ENCODE measurements around the gene MYF5.

Gene MYF5

DNA sequence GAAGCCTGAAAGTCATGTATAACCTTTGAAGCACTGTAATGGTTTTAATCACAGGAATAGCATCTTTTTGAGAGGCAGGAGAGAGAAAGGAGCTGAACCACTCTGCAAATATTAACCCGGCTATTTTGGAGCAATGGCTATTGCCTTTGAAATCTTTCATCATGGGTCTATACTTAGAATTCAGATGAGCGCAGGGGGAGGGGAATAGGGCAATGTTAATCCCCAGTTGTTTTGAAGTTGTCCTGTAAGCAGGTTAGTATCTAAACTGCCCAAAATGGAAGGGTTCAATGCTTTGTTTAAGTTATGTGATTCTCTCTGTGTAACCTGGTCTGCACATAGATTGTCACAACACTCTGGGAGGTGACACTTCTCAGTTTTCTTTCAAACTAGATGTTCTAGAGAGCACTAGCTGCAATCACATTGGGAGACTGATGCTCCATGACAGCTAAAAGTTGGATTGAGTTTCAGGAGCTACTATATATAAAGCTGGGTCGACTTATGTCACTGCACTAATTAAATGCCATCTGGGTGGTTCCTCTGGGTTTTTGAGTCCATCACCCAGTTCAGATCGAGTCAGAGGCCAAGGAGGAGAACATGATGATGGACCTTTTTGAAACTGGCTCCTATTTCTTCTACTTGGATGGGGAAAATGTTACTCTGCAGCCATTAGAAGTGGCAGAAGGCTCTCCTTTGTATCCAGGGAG is 9.4 kb upstream of the MYF5 start, which contains the start of gene MYF6:
TSS of gene MYF6 (plus strand) at position 509 of the 704 bp plus-strand sequence. CDS start at position 595, 86 bp downstream.
- no peak within 1 kb of the TSS for H3K4me3 ChIP-seq (ENCODE audit: low read depth, low read length)

- H3K4me3 ChIP-seq (ENCODE audit: low read depth, low read length): no peak overlapping the region
These were observed 8.9 kb upstream of the MYF5 start for GRCh38 chr12:80707830-80708258.

- peak overlapping the region; percentile 13 for H3K4me3 ChIP-seq (ENCODE audit: low read depth, low read length)
These were observed 8.3 kb upstream of the MYF5 start for GRCh38 chr12:80708259-80708974.

- H3K4me3 ChIP-seq (ENCODE audit: low read depth, low read length): peak overlapping the region; percentile 13
These were observed 7.8 kb upstream of the MYF5 start for GRCh38 chr12:80708975-80709328.

- H3K4me3 ChIP-seq (ENCODE audit: low read depth, low read length): peak overlapping the region; percentile 28
These were observed 6.6 kb upstream of the MYF5 start for GRCh38 chr12:80709811-80710726.

GRCh38 chr12:80710727-80711449 is 5.8 kb upstream of the MYF5 start:
- H3K4me3 ChIP-seq (ENCODE audit: low read depth, low read length): no peak overlapping the region

DNA sequence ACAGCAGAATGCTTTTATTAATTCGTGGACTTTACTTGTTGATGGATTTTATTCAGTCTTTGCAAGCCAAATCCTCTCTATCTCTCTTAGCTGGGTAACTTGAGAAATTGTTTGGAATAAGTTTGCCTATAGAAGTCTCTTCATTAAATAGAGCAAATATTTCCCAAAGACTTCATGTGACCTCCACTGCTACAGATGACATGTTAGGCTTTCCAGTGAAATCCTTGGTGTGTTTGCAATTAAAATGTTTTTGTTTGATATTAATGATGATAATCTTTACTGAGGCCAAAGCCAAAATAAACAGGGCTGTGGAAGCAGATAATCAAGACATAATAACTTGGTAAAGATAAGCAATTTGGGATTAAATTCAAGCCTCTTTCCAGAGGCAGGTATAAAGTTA is 4.8 kb upstream of the MYF5 start:
- H3K4me3 ChIP-seq (ENCODE audit: low read depth, low read length): no peak overlapping the region

- no peak overlapping the region for H3K4me3 ChIP-seq (ENCODE audit: low read depth, low read length)
These were observed 3.8 kb upstream of the MYF5 start for GRCh38 chr12:80712866-80713265.

GRCh38 chr12:80713419-80713818 is 3.3 kb upstream of the MYF5 start:
- H3K4me3 ChIP-seq (ENCODE audit: low read depth, low read length): no peak overlapping the region

DNA sequence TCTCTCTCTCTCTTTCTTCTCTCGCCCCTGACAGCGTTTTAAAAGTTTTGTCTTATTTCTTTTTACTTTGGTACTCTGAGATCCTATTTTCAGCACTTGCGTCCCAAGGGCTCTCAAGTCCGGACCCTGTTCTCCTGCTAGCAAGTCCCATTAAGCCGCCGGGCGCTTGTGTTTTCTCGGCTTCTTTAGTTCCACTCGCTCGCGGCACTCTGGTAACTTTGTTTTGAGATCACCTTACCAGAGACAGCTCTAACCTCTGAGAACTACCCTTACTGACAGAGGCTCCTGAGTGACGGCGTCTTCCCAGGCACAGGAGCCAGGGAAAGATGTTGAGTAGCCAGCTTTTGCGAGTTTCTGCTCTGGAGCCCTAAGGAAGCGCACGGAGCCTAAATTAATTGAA is 2.7 kb upstream of the MYF5 start:
- no peak overlapping the region for H3K4me3 ChIP-seq (ENCODE audit: low read depth, low read length)

GRCh38 chr12:80714846-80715245 is 1.9 kb upstream of the MYF5 start:
- H3K4me3 ChIP-seq (ENCODE audit: low read depth, low read length): no peak overlapping the region

DNA sequence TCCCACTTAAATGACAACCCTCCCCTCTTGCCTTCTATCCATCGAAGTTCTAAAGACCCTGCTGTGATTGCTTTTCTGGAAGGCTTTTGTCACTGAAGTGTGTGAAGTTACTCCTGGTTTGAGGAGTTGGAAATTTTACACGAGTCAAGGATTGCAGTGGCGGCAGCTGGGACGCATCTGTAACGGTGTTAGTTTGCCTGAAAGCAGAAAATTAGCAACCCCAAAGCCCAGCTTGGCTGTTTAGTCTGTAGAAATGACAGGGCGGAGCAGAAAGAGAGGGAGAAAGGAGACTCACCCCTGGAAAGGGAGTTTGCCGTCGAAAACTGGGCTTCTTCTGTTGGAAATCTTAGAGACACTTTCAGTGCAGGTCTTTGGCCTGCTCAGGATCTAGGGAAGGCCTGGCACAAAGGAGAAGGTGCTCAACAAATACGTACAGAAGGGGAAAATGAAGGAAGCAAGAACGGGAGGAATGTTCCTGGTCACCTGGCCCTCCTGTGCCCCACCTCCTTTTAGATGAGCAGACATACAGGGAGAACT is 931 bp upstream of the MYF5 start:
- no peak overlapping the region for H3K4me3 ChIP-seq (ENCODE audit: low read depth, low read length)

DNA sequence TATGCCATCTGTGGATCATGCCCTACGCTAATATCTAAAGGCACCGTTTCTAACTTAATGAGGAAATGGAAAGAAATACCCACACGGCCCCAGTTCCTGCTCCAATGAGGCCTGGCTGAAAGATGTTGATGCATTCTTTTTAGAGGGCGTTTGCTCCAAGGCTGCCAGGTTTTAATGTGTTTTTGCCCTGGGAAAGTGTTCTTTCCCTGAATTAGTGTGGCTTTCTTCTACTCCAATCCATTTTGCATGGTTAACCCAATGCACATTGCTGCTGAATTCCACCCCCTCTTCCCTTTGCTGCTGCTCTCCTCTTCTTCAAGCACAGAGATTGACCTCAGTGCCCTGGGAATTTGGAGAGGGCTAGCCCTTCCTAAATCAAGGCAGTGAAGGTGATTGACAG is 1.1 kb downstream of the MYF5 start:
- no peak overlapping the region for H3K4me3 ChIP-seq (ENCODE audit: low read depth, low read length)

DNA sequence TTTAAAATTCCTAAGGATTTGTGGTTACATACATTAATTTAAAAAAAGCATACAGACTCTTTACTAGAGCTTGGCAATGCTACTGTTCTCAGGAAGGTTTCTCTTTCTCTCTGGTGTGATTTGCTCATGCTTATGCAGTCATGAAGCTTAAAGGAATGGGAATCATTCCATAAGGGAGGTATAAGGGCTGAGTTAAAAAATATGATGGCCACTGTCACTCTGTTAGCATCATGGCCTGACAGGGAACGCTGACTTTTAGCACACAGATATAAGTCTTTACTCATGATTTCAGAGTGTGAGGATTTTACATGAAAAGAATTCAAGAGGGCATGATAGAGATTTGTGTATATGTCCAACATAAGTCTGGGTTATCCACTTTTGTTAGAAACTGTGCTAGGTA is 3.8 kb downstream of the MYF5 start:
- H3K4me3 ChIP-seq (ENCODE audit: low read depth, low read length): no peak overlapping the region

GRCh38 chr12:80721326-80721725 is 4.6 kb downstream of the MYF5 start:
- no peak overlapping the region for H3K4me3 ChIP-seq (ENCODE audit: low read depth, low read length)

GRCh38 chr12:80745851-80746505 is 29.3 kb downstream of the MYF5 start:
- H3K4me3 ChIP-seq (ENCODE audit: low read depth, low read length): no peak overlapping the region

DNA sequence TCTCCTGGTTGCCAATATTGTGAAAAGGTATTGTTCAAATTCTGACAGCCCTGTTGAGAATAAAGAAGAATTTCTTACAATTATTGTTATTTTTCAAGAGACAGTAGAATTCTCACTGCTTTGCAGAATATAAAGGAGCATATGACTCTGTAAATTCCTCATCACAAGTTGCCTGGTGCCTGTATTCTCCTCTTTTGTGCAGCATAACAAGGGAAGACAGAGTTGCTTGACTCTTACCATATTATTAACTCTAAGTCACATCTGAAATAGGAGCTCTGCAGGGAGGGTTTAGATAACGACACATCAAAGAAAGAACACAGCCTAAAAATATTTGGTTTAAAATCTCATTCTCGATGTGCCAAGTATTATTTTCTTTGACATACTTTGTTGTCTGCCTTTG is 31.1 kb downstream of the MYF5 start:
- H3K4me3 ChIP-seq (ENCODE audit: low read depth, low read length): no peak overlapping the region

DNA sequence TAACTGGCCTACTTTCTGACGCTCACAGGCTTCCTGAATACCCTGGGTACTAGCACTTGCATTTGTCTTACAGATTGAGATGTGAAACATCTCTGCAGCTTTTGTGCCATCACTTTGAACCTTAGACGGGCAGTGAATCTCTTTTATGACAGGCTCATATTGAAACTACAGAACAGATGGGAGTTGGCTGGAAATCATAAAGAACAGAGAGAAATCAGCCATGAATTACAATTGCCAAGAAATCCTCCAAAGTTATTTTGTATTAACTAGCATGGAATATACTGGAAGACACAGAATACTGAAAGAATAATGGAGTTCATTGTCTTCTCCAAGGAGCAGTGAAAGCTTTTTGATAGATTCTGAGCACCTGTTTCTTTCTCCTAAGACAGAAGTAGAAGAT is 32.7 kb downstream of the MYF5 start:
- H3K4me3 ChIP-seq (ENCODE audit: low read depth, low read length): no peak overlapping the region

DNA sequence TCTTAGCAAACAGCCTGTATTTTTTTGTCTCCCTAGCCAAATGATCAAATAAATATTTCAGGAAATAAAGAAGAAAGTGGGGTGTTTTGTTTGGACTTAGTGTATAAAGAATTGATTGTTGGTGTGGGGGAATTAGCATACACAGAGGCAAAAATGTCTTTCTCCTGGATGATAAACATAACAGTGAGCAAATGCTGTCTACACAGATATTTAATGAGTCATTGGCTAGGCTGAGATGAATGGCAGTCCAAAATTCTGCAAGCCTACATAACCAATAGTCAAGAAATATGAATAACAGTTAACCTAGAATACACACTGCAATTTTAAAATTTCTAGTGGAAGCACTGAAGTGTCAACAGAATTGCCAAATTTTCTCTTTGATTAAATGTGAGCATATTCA is 35.8 kb downstream of the MYF5 start:
- H3K4me3 ChIP-seq (ENCODE audit: low read depth, low read length): no peak overlapping the region

- no peak overlapping the region for H3K4me3 ChIP-seq (ENCODE audit: low read depth, low read length)
These were observed 37.6 kb downstream of the MYF5 start for GRCh38 chr12:80754274-80754673.
